ENCODE data around the gene AUTS2.

DNA sequence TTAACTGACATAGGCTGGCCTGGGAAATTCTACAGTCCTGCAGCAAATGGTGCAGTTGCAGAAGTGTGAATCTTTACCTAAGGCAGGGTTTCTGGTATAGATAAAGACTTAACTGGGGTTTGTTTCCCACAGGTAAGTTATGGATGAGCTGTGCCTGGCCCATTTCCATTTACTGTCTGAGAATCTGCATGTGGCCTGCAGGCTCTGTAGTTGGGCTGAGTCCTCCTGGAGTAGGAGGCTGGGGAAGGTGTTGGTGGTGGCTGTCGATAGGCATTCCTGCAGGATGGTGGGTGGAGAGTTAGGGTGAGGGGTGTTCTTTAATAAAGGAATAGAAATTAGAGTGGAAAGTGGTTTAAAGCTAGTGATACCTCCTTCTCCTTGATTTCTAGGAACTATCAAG lies 193.5 kb downstream of the AUTS2 start:
- no peak for TF ChIP-seq EZH2 (IDR thresholded peaks at IDR 0.05; ENCODE audit: low read length)
- TF ChIP-seq, protein P1, sequence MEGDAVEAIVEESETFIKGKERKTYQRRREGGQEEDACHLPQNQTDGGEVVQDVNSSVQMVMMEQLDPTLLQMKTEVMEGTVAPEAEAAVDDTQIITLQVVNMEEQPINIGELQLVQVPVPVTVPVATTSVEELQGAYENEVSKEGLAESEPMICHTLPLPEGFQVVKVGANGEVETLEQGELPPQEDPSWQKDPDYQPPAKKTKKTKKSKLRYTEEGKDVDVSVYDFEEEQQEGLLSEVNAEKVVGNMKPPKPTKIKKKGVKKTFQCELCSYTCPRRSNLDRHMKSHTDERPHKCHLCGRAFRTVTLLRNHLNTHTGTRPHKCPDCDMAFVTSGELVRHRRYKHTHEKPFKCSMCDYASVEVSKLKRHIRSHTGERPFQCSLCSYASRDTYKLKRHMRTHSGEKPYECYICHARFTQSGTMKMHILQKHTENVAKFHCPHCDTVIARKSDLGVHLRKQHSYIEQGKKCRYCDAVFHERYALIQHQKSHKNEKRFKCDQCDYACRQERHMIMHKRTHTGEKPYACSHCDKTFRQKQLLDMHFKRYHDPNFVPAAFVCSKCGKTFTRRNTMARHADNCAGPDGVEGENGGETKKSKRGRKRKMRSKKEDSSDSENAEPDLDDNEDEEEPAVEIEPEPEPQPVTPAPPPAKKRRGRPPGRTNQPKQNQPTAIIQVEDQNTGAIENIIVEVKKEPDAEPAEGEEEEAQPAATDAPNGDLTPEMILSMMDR (optimal IDR thresholded peaks at IDR 0.05 in 1 of 3, IDR thresholded peaks at IDR 0.05 in 1 of 3, conservative IDR thresholded peaks at IDR 0.05 in 1 of 3; ENCODE audit: extremely low read depth in 1 of 3, insufficient read depth in 2 of 3, low read length in 3 of 3): no peak
